Measurements from ENCODE around the gene PPP6R3. TPM values are rescaled to one million over a fixed set of nuclear protein-coding genes. Genes with fewer than 3 reads are reported as not detected.

Gene PPP6R3
- total RNA-seq, 1 donor from 2014 or later, result 115 TPM

DNA sequence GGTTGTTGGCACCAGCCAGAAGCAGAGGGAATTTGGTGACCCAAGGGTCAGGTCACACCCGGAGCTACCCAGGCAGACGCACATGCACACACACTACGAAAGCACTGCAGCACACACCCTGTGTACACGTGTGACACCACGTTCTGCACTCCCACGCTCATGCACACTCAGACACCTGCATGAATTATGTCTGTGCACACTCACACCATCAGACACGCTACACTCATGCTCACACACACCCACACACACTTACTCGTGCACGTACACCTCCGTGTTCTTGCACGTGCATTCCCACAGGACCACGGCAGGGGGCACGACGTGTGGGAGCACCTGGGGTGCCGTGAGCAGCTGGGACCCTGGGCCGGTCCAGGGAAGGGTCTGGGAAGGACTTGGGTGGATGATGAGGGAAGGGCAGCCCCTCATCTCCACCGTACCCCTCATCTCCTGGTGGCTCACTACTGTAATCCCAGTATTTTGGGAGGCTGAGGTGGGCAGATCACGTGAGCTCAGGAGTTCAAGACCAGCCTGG lies 203.0 kb downstream of the PPP6R3 start:
- Mint-ChIP-seq H3K4me1 (ENCODE audit: unreplicated experiment) (no peaks in the 10 kb centered on the region), H3K4me3 (ENCODE audit: unreplicated experiment) (no peak overlapping the region), H3K36me3 (ENCODE audit: low read depth, unreplicated experiment) (no peaks in the 10 kb centered on the region), H3K9me3 (ENCODE audit: unreplicated experiment) (no peaks in the 10 kb centered on the region), H3K27ac (ENCODE audit: unreplicated experiment) (no peak overlapping the region), H3K27me3 (ENCODE audit: unreplicated experiment) (peaks cover 3% of the 10 kb centered on the region)
- TF ChIP-seq, protein P1, sequence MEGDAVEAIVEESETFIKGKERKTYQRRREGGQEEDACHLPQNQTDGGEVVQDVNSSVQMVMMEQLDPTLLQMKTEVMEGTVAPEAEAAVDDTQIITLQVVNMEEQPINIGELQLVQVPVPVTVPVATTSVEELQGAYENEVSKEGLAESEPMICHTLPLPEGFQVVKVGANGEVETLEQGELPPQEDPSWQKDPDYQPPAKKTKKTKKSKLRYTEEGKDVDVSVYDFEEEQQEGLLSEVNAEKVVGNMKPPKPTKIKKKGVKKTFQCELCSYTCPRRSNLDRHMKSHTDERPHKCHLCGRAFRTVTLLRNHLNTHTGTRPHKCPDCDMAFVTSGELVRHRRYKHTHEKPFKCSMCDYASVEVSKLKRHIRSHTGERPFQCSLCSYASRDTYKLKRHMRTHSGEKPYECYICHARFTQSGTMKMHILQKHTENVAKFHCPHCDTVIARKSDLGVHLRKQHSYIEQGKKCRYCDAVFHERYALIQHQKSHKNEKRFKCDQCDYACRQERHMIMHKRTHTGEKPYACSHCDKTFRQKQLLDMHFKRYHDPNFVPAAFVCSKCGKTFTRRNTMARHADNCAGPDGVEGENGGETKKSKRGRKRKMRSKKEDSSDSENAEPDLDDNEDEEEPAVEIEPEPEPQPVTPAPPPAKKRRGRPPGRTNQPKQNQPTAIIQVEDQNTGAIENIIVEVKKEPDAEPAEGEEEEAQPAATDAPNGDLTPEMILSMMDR (IDR thresholded peaks at IDR 0.05; ENCODE audit: unreplicated experiment), result no peak
- no peak for DNase-seq (ENCODE audit: low spot score)

DNA sequence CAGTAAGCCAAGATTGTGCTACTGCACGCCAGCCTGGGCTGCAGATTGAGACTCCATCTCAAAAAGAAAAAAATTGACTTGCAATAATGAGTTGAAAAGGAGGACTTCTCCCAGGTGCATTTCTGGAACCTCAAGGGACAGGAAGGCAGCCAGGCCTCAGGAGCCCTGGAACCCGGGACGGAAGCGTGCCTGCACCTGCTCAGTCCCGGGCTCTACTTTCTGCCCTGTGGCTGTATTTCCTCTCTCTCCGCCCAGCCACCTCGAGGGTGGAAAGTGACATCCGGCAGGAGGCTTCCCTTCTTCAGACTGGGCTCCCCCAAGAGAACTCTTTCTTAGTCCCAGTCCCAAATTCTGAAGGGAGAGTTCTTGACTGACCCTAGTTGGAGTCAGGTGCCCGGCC lies 203.6 kb downstream of the PPP6R3 start:
- H3K4me3 Mint-ChIP-seq (ENCODE audit: unreplicated experiment), result no peak overlapping the region
- H3K27ac Mint-ChIP-seq (ENCODE audit: unreplicated experiment), result no peak overlapping the region
- no peak for DNase-seq (ENCODE audit: low spot score)
- TF ChIP-seq, protein P1 (IDR thresholded peaks at IDR 0.05; ENCODE audit: unreplicated experiment), result no peak
- no peaks in the 10 kb centered on the region for H3K4me1 Mint-ChIP-seq (ENCODE audit: unreplicated experiment)
- peaks cover 3% of the 10 kb centered on the region for H3K27me3 Mint-ChIP-seq (ENCODE audit: unreplicated experiment)
- no peaks in the 10 kb centered on the region for H3K9me3 Mint-ChIP-seq (ENCODE audit: unreplicated experiment)
- H3K36me3 Mint-ChIP-seq (ENCODE audit: low read depth, unreplicated experiment), result no peaks in the 10 kb centered on the region

DNA sequence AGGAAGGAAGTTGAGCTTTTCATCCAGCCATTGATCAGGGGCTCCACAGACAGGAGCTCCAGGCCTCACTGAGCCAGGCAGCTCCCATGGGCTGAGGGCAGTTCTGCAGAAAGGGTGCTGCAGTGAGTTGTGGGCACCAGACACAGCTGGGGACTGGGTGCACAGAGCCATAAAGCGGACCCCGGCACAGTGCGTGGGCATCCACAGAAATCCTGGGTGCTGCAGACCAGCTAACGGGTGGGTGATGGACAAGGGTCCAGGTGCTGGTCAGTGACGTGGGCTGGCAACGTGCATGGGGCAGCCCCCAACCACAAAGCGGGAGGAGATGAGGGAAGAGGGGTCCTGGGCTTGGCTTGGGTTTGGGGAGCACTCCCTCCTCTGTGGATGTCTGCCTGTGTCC lies 204.4 kb downstream of the PPP6R3 start:
- TF ChIP-seq, protein P1 (IDR thresholded peaks at IDR 0.05; ENCODE audit: unreplicated experiment), result no peak
- no peak overlapping the region for H3K27ac Mint-ChIP-seq (ENCODE audit: unreplicated experiment)
- H3K9me3 Mint-ChIP-seq (ENCODE audit: unreplicated experiment), result no peaks in the 10 kb centered on the region
- no peak overlapping the region for H3K4me3 Mint-ChIP-seq (ENCODE audit: unreplicated experiment)
- no peaks in the 10 kb centered on the region for H3K36me3 Mint-ChIP-seq (ENCODE audit: low read depth, unreplicated experiment)
- H3K4me1 Mint-ChIP-seq (ENCODE audit: unreplicated experiment), result no peaks in the 10 kb centered on the region
- DNase-seq (ENCODE audit: low spot score), result no peak
- H3K27me3 Mint-ChIP-seq (ENCODE audit: unreplicated experiment), result peaks cover 3% of the 10 kb centered on the region

Other genes with a start within 250 kb of the PPP6R3 start
- gene KMT5B, start 247.5 kb upstream of the PPP6R3 start, total RNA-seq (ENCODE audit: unreplicated experiment), result 46.8 TPM
- gene C11orf24, start 188.8 kb upstream of the PPP6R3 start, total RNA-seq (ENCODE audit: unreplicated experiment), result 9.4 TPM
- 72.3 TPM for gene LRP5, start 148.2 kb upstream of the PPP6R3 start, total RNA-seq (ENCODE audit: unreplicated experiment)
- 15.9 TPM for gene GAL, start 223.8 kb downstream of the PPP6R3 start, total RNA-seq (ENCODE audit: unreplicated experiment)